Mesenchymal stem cell (in vitro differentiated cells and primary cell): ENCODE data around the gene DNPEP.

Experiments
- DNase-seq: peaks from one replicate; pipeline ENCODE4 v3.0.0-alpha.2; 2013
- H2AFZ ChIP-seq: one replicate; pipeline ENCODE4 v1.6.1; 2013; ENCODE audit warnings: low read depth, mild to moderate bottlenecking, control low read depth, inconsistent platforms, low read length, moderate library complexity
- H2AK5ac ChIP-seq: 2 replicates; pipeline ENCODE4 v1.6.1; 2013; ENCODE audit warnings: low read length, moderate library complexity, mild to moderate bottlenecking, inconsistent platforms; ENCODE audit not compliant: severe bottlenecking
- H2BK120ac ChIP-seq: one replicate; pipeline ENCODE4 v1.6.1; 2013; ENCODE audit warnings: low read depth, mild to moderate bottlenecking, inconsistent platforms, low read length, moderate library complexity
- H2BK12ac ChIP-seq, 2 experiments: one replicate each; pipeline ENCODE4 v1.6.1; 2013; ENCODE audit warnings: inconsistent platforms in 2 of 2, low read length in 2 of 2, mild to moderate bottlenecking in 2 of 2, moderate library complexity in 2 of 2, control low read depth in 1 of 2
- H2BK15ac ChIP-seq: one replicate; pipeline ENCODE4 v1.6.1; 2013; ENCODE audit warnings: mild to moderate bottlenecking, low read depth, inconsistent platforms; ENCODE audit not compliant: poor library complexity, severe bottlenecking
- H2BK5ac ChIP-seq: 2 replicates; pipeline ENCODE4 v1.6.1; 2013; ENCODE audit warnings: low read depth, mild to moderate bottlenecking, low read length, control low read depth, inconsistent platforms; ENCODE audit not compliant: poor library complexity, severe bottlenecking
- H3K14ac ChIP-seq, 2 experiments: one replicate each; pipeline ENCODE4 v1.6.1; 2013; ENCODE audit warnings: inconsistent platforms in 2 of 2, low read length in 2 of 2, control low read depth in 1 of 2, mild to moderate bottlenecking in 1 of 2, moderate library complexity in 1 of 2
- H3K18ac ChIP-seq, 2 experiments: one replicate each; pipeline ENCODE4 v1.6.1; 2013; ENCODE audit warnings: inconsistent platforms in 2 of 2, low read length in 2 of 2, control low read depth in 1 of 2, low read depth in 1 of 2, mild to moderate bottlenecking in 1 of 2
- H3K23ac ChIP-seq, 2 experiments: one replicate each; pipeline ENCODE4 v1.6.1; 2013; ENCODE audit warnings: inconsistent platforms in 2 of 2, low read length in 2 of 2, mild to moderate bottlenecking in 2 of 2, moderate library complexity in 2 of 2, control low read depth in 1 of 2
- H3K27ac ChIP-seq: 2 replicates; pipeline ENCODE4 v1.5.1; 2013; ENCODE audit warnings: mild to moderate bottlenecking, moderate library complexity, low read length, control low read depth, inconsistent platforms; ENCODE audit not compliant: poor library complexity, severe bottlenecking
- H3K27me3 ChIP-seq, 2 experiments: 2 replicates each; pipeline versions ENCODE4 v1.6.1 to v1.7.0; 2013; ENCODE audit warnings: low read length in 2 of 2, mild to moderate bottlenecking in 2 of 2, moderate library complexity in 2 of 2, control low read depth in 1 of 2, inconsistent platforms in 1 of 2; ENCODE audit not compliant: control insufficient read depth in 1 of 2, insufficient read depth in 1 of 2
- H3K36me3 ChIP-seq, 2 experiments: 2 replicates each; pipeline versions ENCODE4 v1.6.1 to v1.7.0; 2013; ENCODE audit warnings: low read length in 2 of 2, control low read depth in 1 of 2, inconsistent platforms in 1 of 2, low read depth in 1 of 2, mild to moderate bottlenecking in 1 of 2; ENCODE audit not compliant: insufficient read depth in 2 of 2, control insufficient read depth in 1 of 2
- H3K4ac ChIP-seq, 2 experiments: one replicate each; pipeline ENCODE4 v1.6.1; 2013; ENCODE audit warnings: inconsistent platforms in 2 of 2, low read length in 2 of 2, mild to moderate bottlenecking in 2 of 2, moderate library complexity in 2 of 2, control low read depth in 1 of 2, low read depth in 1 of 2
- H3K4me1 ChIP-seq: 2 replicates; pipeline ENCODE4 v1.6.1; 2013; ENCODE audit warnings: low read depth, low read length, control low read depth; ENCODE audit not compliant: control insufficient read depth, insufficient read depth
- H3K4me2 ChIP-seq: 2 replicates; pipeline ENCODE4 v1.6.1; 2013; ENCODE audit warnings: low read length, mild to moderate bottlenecking, inconsistent platforms; ENCODE audit not compliant: poor library complexity, severe bottlenecking
- H3K4me3 ChIP-seq, 2 experiments: 2 replicates each; pipeline versions ENCODE4 v1.5.1 to v1.7.0; 2013; ENCODE audit warnings: low read length in 2 of 2, mild to moderate bottlenecking in 2 of 2, control low read depth in 1 of 2, low read depth in 1 of 2; ENCODE audit not compliant: insufficient read depth in 1 of 2
- H3K79me1 ChIP-seq: replicated peaks from 2 replicates; pipeline ENCODE4 v1.6.1; 2013; ENCODE audit warnings: mild to moderate bottlenecking, control low read depth, low read length, inconsistent platforms; ENCODE audit not compliant: poor library complexity, severe bottlenecking
- H3K9ac ChIP-seq: 2 replicates; pipeline ENCODE4 v1.7.0; 2013; ENCODE audit warnings: mild to moderate bottlenecking, low read length, moderate library complexity
- H3K9me3 ChIP-seq: 2 replicates; pipeline ENCODE4 v1.7.0; 2013; ENCODE audit warnings: mild to moderate bottlenecking, low read length; ENCODE audit not compliant: control insufficient read depth
- H4K8ac ChIP-seq: one replicate; pipeline ENCODE4 v1.6.1; 2013; ENCODE audit warnings: inconsistent platforms, mild to moderate bottlenecking, low read length, moderate library complexity
- H4K91ac ChIP-seq: one replicate; pipeline ENCODE4 v1.6.1; 2013; ENCODE audit warnings: mild to moderate bottlenecking, low read length, inconsistent platforms
- WGBS: methylation state at CpG from one replicate; pipeline ENCODE4 v1.1.7; 2013; ENCODE audit warnings: mixed read lengths; 5-methylcytosine and 5-hydroxymethylcytosine counted together

The DNPEP gene

DNA sequence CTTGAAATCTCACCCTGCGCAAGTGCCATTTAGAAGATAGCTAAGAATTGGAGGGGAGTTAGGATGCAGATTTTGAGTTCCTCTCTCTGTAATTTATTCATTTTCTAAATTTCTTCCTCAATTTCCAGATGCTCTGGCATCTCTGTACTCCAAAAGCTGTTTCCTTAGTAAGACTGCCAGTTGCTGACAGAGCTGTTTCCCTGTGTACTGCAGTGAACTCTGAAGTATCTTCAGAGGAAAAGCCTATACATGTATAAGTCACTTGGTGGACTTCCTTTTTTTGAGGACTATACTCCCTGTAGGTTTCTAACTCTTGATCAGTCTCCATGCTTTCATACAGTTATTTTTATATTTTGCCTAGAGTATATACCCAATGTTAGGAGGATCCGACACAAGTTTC is 53.6 kb downstream of the DNPEP start:
- no peak overlapping the region for H3K27ac ChIP-seq
- peaks cover 13% of the 10 kb centered on the region for H3K9me3 ChIP-seq
- H3K79me1 ChIP-seq: no peaks in the 10 kb centered on the region
- H2BK12ac ChIP-seq: no peak overlapping the region
- no peak overlapping the region for H3K4me3 ChIP-seq
- H4K8ac ChIP-seq: no peak overlapping the region
- no peak overlapping the region for H2AFZ ChIP-seq
- H3K23ac ChIP-seq: no peak overlapping the region
- H2BK15ac ChIP-seq: no peak overlapping the region
- H2BK120ac ChIP-seq: no peak overlapping the region
- H2BK5ac ChIP-seq: no peak overlapping the region
- no peak overlapping the region for H3K4ac ChIP-seq
- H3K14ac ChIP-seq: no peak overlapping the region
- H3K36me3 ChIP-seq: no peaks in the 10 kb centered on the region
- H3K4me1 ChIP-seq: peaks cover 4% of the 10 kb centered on the region
- peaks cover 62 to 67% of the 10 kb centered on the region in 2 experiments for H3K27me3 ChIP-seq
- no peak overlapping the region for H3K18ac ChIP-seq
- no peak overlapping the region for H4K91ac ChIP-seq
- WGBS: no CpG with 5 or more reads among the region's 2 CpGs
- H2AK5ac ChIP-seq: no peak overlapping the region
- no peak overlapping the region for H3K4me2 ChIP-seq
- DNase-seq: no peak
- no peak overlapping the region for H3K9ac ChIP-seq

- no peak within 1 kb of the TSS for H3K9ac ChIP-seq
- H3K36me3 ChIP-seq: no peaks in the 10 kb centered on the region
- H2BK120ac ChIP-seq: no peak within 1 kb of the TSS
- no peak within 1 kb of the TSS for H3K23ac ChIP-seq
- peak within 1 kb of the TSS in 1 of 2 experiments; percentile 13 for H3K4me3 ChIP-seq
- no peak for DNase-seq
- H2AFZ ChIP-seq: no peak within 1 kb of the TSS
- H3K79me1 ChIP-seq: no peaks in the 10 kb centered on the region
- H3K4me1 ChIP-seq: peaks cover 4% of the 10 kb centered on the region
- H3K4ac ChIP-seq: no peak within 1 kb of the TSS
- no peak within 1 kb of the TSS for H4K91ac ChIP-seq
- H2BK15ac ChIP-seq: no peak within 1 kb of the TSS
- H2BK12ac ChIP-seq: no peak within 1 kb of the TSS
- H2BK5ac ChIP-seq: no peak within 1 kb of the TSS
- no peak within 1 kb of the TSS for H2AK5ac ChIP-seq
- peaks cover 78 to 82% of the 10 kb centered on the region in 2 experiments for H3K27me3 ChIP-seq
- H3K4me2 ChIP-seq: no peak within 1 kb of the TSS
- WGBS: 9% methylated on average over 22 of the region's 24 CpGs
- H3K14ac ChIP-seq: no peak within 1 kb of the TSS
- H3K9me3 ChIP-seq: peaks cover 13% of the 10 kb centered on the region
- no peak within 1 kb of the TSS for H4K8ac ChIP-seq
- H3K18ac ChIP-seq: no peak within 1 kb of the TSS
- H3K27ac ChIP-seq: no peak within 1 kb of the TSS
Measured at GRCh38 chr2:219332542-219332941, 55.2 kb downstream of the DNPEP start, which contains the start of gene RESP18. Gene RESP18 (minus strand): TSS chr2:219332744.

DNA sequence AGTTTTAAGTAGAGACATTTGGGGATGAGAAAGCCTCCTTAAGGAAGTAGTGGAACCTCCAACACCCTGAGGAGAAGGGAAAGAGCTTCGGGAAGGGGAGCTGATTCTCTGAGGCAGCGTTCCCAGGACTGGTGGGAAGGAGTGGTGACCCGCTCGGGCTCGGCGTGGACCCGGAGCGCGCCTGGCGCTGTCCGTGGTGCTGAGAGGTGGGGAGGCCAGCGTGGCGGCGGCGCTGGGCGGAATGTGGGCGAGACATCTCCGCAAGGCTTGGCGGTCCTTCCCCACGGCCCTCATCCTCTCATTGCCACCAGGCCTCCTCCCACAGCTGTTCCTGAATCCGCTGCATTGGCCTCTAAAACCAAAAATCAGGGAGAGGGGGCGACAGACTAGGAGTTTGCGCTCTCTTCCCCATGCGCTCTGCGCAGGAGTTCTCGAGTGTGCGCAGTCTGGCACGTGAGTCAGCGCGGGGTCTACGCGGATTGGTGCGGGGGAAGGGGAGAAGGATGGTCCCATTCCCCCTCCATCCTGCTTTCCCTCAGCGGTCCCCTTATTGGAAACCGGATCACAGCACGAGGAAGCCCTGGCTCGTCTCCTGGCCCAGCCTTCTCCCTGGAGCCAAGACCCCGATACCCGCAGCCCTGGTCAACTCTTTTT is 56.0 kb downstream of the DNPEP start:
- no peak overlapping the region for H3K14ac ChIP-seq
- whole genome bisulfite sequencing: 18% methylated on average over 33 of the region's 39 CpGs
- DNase-seq: peak; percentile 37
- H3K18ac ChIP-seq: no peak overlapping the region
- no peak overlapping the region for H2AK5ac ChIP-seq
- H4K91ac ChIP-seq: no peak overlapping the region
- H2BK120ac ChIP-seq: no peak overlapping the region
- H3K79me1 ChIP-seq: no peaks in the 10 kb centered on the region
- H3K23ac ChIP-seq: no peak overlapping the region
- no peak overlapping the region for H3K9ac ChIP-seq
- no peak overlapping the region for H2AFZ ChIP-seq
- peaks cover 10% of the 10 kb centered on the region for H3K9me3 ChIP-seq
- no peak overlapping the region for H3K27ac ChIP-seq
- no peak overlapping the region for H2BK15ac ChIP-seq
- H3K4me1 ChIP-seq: peaks cover 4% of the 10 kb centered on the region
- no peak overlapping the region for H4K8ac ChIP-seq
- H3K36me3 ChIP-seq: no peaks in the 10 kb centered on the region
- no peak overlapping the region for H3K4me2 ChIP-seq
- peak overlapping the region in 1 of 2 experiments; percentile 13 for H3K4me3 ChIP-seq
- no peak overlapping the region for H3K4ac ChIP-seq
- peaks cover 84% of the 10 kb centered on the region in 2 experiments for H3K27me3 ChIP-seq
- H2BK5ac ChIP-seq: no peak overlapping the region
- H2BK12ac ChIP-seq: no peak overlapping the region

- DNase-seq: no peak
- Histone ChIP-seq H3K79me1 (no peaks in the 10 kb centered on the region), H3K23ac (no peak overlapping the region), H3K4ac (no peak overlapping the region), H3K18ac (no peak overlapping the region), H4K91ac (no peak overlapping the region), H2BK5ac (no peak overlapping the region), H2AK5ac (no peak overlapping the region), H3K27me3 (peaks cover 89 to 92% of the 10 kb centered on the region in 2 experiments), H2BK12ac (no peak overlapping the region), H4K8ac (no peak overlapping the region), H3K9me3 (no peaks in the 10 kb centered on the region), H3K4me2 (no peak overlapping the region), H3K4me3 (no peak overlapping the region), H2BK120ac (no peak overlapping the region), H2BK15ac (no peak overlapping the region), H3K9ac (no peak overlapping the region), H3K14ac (no peak overlapping the region), H3K36me3 (no peaks in the 10 kb centered on the region), H3K4me1 (peaks cover 4% of the 10 kb centered on the region), H3K27ac (no peak overlapping the region), H2AFZ (no peak overlapping the region)
- 46% methylated on average over 2 of the region's 2 CpGs for WGBS
Measured at GRCh38 chr2:219327719-219328118, 60.0 kb downstream of the DNPEP start.
